Measurements from ENCODE around the gene CREG1.

GRCh38 chr1:167524651-167525050 is 28.9 kb downstream of the CREG1 start:
- no peak for TF ChIP-seq CTCF (IDR thresholded peaks at IDR 0.05; ENCODE audit: low read depth, low read length, poor library complexity, severe bottlenecking)
- TF ChIP-seq EZH2phosphoT487 (IDR thresholded peaks at IDR 0.05; ENCODE audit: borderline replicate concordance, low read length), result no peak
